Measurements from ENCODE around the gene GNPNAT1. TPM values are rescaled to one million over a fixed set of nuclear protein-coding genes. Genes with fewer than 3 reads are reported as not detected.
"Not testable (repeated sequence)": the region's sequence is repeated elsewhere in the genome, so short reads cannot be mapped to it uniquely, and the experiment has no call there.

Gene GNPNAT1
- polyA plus RNA-seq, 1 donor from 2014 or later, result 12.6 TPM

- H3K36me3 Mint-ChIP-seq, H3K27me3 Mint-ChIP-seq, H3K9me3 Mint-ChIP-seq, H3K27ac Mint-ChIP-seq, H3K4me3 Mint-ChIP-seq: not testable (repeated sequence)
- peaks cover 32 to 39% (median 33%) of the 10 kb centered on the region in 3 donors for H3K4me1 Mint-ChIP-seq
These were observed 63.9 kb downstream of the GNPNAT1 start for GRCh38 chr14:52727509-52727908.

Other genes with a start within 250 kb of the GNPNAT1 start
- 0.71 TPM for gene TXNDC16, start 239.1 kb downstream of the GNPNAT1 start, polyA plus RNA-seq
- not detected for gene GPR137C, start 238.8 kb downstream of the GNPNAT1 start, polyA plus RNA-seq
- 23.6 TPM for gene ERO1A, start 96.0 kb downstream of the GNPNAT1 start, polyA plus RNA-seq
- 56.2 TPM for gene PSMC6, start 84.4 kb downstream of the GNPNAT1 start, polyA plus RNA-seq
- gene STYX, start 61.4 kb downstream of the GNPNAT1 start, polyA plus RNA-seq, result 14.1 TPM
- gene FERMT2, start 159.4 kb upstream of the GNPNAT1 start, polyA plus RNA-seq, result not detected

Measured in IgD-negative memory B cell (primary cell).